Uterus (tissue), 4 donors: ENCODE results near the gene FOXN3. TPM values are rescaled to one million over a fixed set of nuclear protein-coding genes. Genes with fewer than 3 reads are reported as not detected.

Experiments used
- DNase-seq, 2 donors: peaks; one replicate each; pipeline ENCODE4 v3.0.0-alpha.2; 2019 to 2020
- H3K27ac ChIP-seq, 2 donors: fragments of 200-600 bp; sonication (generic); 1 replicate in 1 of 2; 2 replicates in 1 of 2; pipeline ENCODE4 v1.5.1; 2016 to 2018
- H3K27me3 ChIP-seq, 2 donors: fragments of 200-600 bp; sonication (generic); one replicate each; pipeline ENCODE4 v1.5.1; 2018 to 2019; ENCODE audit warnings: control low read depth in 1 of 2
- H3K36me3 ChIP-seq, 2 donors: fragments of 200-600 bp; sonication (generic); one replicate each; pipeline ENCODE4 v1.5.1; 2019; ENCODE audit warnings: control low read depth in 1 of 2
- H3K4me1 ChIP-seq, 2 donors: fragments of 200-600 bp; sonication (generic); one replicate each; pipeline ENCODE4 v1.5.1; 2018 to 2019; ENCODE audit warnings: control low read depth in 1 of 2
- H3K4me3 ChIP-seq, 2 donors: fragments of 200-600 bp; sonication (generic); 1 replicate in 1 of 2; 2 replicates in 1 of 2; pipeline ENCODE4 v1.5.1; 2018 to 2019; ENCODE audit warnings: mild to moderate bottlenecking in 1 of 2
- H3K9me3 ChIP-seq, 2 donors: fragments of 200-600 bp; sonication (generic); one replicate each; pipeline ENCODE4 v1.5.1; 2019; ENCODE audit warnings: control low read depth in 1 of 2
- POLR2A ChIP-seq, 2 donors: fragments of 450-650 bp; IDR thresholded peaks; one replicate each; pipeline ENCODE4 v1.6.1; 2016; ENCODE audit warnings: antibody characterized with exemption in 2 of 2, mild to moderate bottlenecking in 1 of 2, moderate library complexity in 1 of 2
- intact Hi-C: fragments of 100-400 bp; cut with DNase I; formaldehyde crosslinking; loops from one replicate; pipeline ENCODE4 v1.15.1; 2023; ENCODE audit warnings: low total_unique reads
- total RNA-seq, 4 donors: library from RNA; depleted of rRNA in 3 of 4; stranded (reverse); fragments of >200 nt in 3 of 4; gene quantifications; one replicate each; pipeline versions ENCODE4 v1.1.0 to v1.2.4, GENCODE V29; 2014 to 2023
- TF ChIP-seq, protein P1 (sequence below), 4 experiments: fragments of 200-600 bp in 2 of 4; fragments of 450-650 bp in 2 of 4; sonication (generic) in 2 of 4; IDR thresholded peaks; one replicate each; pipeline ENCODE4 v1.5.1; 2016 to 2019; ENCODE audit warnings: antibody characterized with exemption in 4 of 4, mild to moderate bottlenecking in 2 of 4, moderate library complexity in 1 of 4
- donor health status: DM: yes; HTN: yes; CAD: no.

The FOXN3 gene
- total RNA-seq, 4 donors from 2014 or later: 37.7 to 103 (median 74.9) TPM

DNA sequence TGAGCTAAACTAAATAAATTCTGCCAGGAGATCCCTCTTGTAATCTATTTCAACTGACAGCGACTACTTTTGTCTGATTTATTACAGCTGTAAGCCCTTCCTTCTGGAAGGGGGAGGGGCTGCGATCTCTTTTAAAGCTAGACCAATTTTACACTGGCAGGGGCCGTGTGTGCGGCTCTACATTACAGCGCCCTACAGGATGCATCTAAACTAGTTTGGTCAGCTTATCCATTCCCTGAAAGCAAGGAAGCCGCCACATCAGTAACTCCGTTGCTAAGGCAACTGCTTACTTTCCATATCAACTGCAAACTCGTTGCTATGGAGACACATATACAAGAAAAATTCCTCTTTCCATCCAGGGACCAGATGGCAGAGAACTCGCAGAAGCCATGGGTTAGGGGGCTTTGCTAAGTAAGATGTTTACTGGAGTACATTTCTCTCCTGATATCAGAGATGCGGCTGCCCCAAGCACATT is 17.4 kb downstream of the FOXN3 start:
- H3K27ac ChIP-seq: no peak overlapping the region
- peaks cover 8 to 13% of the 10 kb centered on the region in 2 donors for H3K4me1 ChIP-seq
- DNase-seq: no peak
- TF ChIP-seq, protein P1, sequence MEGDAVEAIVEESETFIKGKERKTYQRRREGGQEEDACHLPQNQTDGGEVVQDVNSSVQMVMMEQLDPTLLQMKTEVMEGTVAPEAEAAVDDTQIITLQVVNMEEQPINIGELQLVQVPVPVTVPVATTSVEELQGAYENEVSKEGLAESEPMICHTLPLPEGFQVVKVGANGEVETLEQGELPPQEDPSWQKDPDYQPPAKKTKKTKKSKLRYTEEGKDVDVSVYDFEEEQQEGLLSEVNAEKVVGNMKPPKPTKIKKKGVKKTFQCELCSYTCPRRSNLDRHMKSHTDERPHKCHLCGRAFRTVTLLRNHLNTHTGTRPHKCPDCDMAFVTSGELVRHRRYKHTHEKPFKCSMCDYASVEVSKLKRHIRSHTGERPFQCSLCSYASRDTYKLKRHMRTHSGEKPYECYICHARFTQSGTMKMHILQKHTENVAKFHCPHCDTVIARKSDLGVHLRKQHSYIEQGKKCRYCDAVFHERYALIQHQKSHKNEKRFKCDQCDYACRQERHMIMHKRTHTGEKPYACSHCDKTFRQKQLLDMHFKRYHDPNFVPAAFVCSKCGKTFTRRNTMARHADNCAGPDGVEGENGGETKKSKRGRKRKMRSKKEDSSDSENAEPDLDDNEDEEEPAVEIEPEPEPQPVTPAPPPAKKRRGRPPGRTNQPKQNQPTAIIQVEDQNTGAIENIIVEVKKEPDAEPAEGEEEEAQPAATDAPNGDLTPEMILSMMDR (IDR thresholded peaks at IDR 0.05): no peak
- no peak for TF ChIP-seq POLR2A (IDR thresholded peaks at IDR 0.05)
- no peak overlapping the region for H3K4me3 ChIP-seq
- no peaks in the 10 kb centered on the region for H3K36me3 ChIP-seq
- H3K9me3 ChIP-seq: no peaks in the 10 kb centered on the region
- intact Hi-C loops: no loop called here
- no peaks in the 10 kb centered on the region for H3K27me3 ChIP-seq

DNA sequence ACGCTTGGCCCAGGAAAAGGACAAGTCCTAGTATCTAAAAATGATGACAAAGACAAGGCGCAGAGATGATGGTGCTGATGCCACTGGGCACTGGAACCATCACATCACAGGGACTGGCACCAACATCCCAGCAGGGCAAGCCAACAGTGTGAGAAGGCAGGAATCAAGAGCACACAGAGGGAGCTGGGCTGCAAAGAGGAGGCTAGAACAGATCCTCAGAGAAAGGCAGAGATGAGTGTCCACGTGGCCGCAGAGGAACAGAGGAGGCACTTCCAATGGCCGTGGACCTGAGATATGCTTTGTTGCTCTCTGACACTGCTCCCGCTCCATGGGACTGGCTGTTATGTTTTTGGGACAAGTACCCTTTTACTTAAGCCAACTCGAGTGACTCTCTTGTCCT is 17.9 kb downstream of the FOXN3 start:
- no peak for TF ChIP-seq POLR2A (IDR thresholded peaks at IDR 0.05)
- TF ChIP-seq, protein P1 (IDR thresholded peaks at IDR 0.05): no peak
- H3K27me3 ChIP-seq: no peaks in the 10 kb centered on the region
- H3K4me3 ChIP-seq: no peak overlapping the region
- peaks cover 8 to 13% of the 10 kb centered on the region in 2 donors for H3K4me1 ChIP-seq
- no peak overlapping the region for H3K27ac ChIP-seq
- no peaks in the 10 kb centered on the region for H3K9me3 ChIP-seq
- intact Hi-C loops: no loop called here
- DNase-seq: no peak
- H3K36me3 ChIP-seq: no peaks in the 10 kb centered on the region

GRCh38 chr14:89397569-89398230 is 19.3 kb downstream of the FOXN3 start:
- Histone ChIP-seq H3K27me3 (no peaks in the 10 kb centered on the region), H3K36me3 (no peaks in the 10 kb centered on the region), H3K9me3 (no peaks in the 10 kb centered on the region), H3K27ac (no peak overlapping the region), H3K4me3 (no peak overlapping the region), H3K4me1 (peaks cover 8 to 13% of the 10 kb centered on the region in 2 donors)
- DNase-seq: no peak
- intact Hi-C loops: no loop called here
- TF ChIP-seq POLR2A (IDR thresholded peaks at IDR 0.05): no peak
- TF ChIP-seq, protein P1 (IDR thresholded peaks at IDR 0.05): no peak

GRCh38 chr14:89394972-89395371 is 22.1 kb downstream of the FOXN3 start:
- DNase-seq: no peak
- H3K36me3 ChIP-seq: no peaks in the 10 kb centered on the region
- H3K27ac ChIP-seq: no peak overlapping the region
- TF ChIP-seq, protein P1 (IDR thresholded peaks at IDR 0.05): no peak
- no peak for TF ChIP-seq POLR2A (IDR thresholded peaks at IDR 0.05)
- H3K9me3 ChIP-seq: no peaks in the 10 kb centered on the region
- intact Hi-C loops: no loop called here
- no peak overlapping the region for H3K4me3 ChIP-seq
- peaks cover 7% of the 10 kb centered on the region in 2 donors for H3K4me1 ChIP-seq
- H3K27me3 ChIP-seq: no peaks in the 10 kb centered on the region

DNA sequence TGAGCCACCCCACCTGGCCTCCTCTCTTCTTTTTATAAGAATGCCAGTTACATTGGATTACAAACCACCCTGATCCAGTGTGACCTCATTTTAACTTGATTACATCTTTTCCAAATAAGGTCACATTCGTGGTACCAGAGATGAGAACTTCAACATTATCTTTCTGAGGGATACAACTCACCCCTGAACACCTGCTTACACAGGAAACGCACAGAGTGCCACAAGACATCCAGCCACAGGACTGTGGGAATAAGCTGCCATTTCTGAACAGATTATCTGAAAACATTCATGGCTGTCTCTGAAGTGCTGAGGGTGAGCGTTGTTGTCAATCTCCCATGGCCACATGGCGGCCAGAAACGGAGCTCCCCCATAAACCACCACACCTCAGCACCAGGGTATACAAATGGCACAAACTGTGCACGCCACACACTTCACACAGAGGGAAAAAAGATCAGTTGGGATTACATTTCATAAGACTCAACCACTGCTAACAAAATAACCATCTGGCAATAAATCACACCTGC is 23.7 kb downstream of the FOXN3 start:
- intact Hi-C loops: no loop called here
- Histone ChIP-seq H3K36me3 (no peaks in the 10 kb centered on the region), H3K27ac (no peak overlapping the region), H3K4me1 (no peaks in the 10 kb centered on the region), H3K27me3 (no peaks in the 10 kb centered on the region), H3K4me3 (no peak overlapping the region), H3K9me3 (no peaks in the 10 kb centered on the region)
- no peak for TF ChIP-seq POLR2A (IDR thresholded peaks at IDR 0.05)
- TF ChIP-seq, protein P1 (IDR thresholded peaks at IDR 0.05): no peak
- DNase-seq: no peak
